ENCODE results near the gene BCL11A.

DNA sequence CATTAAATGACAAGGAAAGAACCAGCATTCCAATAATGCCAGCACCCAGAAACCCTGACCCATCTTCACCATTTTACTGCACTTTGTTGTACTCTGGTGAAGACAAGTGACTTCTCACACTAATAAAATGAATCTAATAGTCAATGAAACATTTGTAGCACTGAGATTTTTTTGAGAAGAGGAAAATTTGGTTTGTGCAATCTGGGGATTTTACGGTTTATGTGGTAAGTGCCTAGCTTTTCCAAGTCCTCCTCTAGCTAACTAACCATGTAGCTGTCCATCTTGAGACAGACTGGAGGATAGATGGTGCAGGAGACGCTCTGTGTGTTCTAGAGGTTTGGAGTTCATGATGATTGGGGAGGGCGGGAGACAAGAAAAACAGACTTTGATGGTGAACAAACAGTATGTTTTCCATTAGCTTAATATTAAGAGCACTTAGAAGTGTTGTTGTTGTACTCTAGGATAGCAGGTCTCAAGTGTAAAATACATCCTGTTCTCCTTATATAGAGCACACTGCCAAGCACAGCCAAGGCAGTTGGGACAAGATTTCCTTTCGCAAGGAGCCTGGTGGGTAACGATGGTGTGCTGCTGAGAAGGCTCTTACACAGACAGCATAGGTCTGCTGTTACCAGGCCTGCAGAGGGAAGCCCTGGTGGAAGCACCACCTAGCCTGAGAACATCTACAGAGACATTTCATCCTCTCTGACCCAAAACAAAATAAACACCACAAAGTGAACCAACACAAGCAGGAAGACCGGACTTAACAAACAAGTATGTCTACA is 83.7 kb downstream of the BCL11A start:
- TF ChIP-seq, protein P1, sequence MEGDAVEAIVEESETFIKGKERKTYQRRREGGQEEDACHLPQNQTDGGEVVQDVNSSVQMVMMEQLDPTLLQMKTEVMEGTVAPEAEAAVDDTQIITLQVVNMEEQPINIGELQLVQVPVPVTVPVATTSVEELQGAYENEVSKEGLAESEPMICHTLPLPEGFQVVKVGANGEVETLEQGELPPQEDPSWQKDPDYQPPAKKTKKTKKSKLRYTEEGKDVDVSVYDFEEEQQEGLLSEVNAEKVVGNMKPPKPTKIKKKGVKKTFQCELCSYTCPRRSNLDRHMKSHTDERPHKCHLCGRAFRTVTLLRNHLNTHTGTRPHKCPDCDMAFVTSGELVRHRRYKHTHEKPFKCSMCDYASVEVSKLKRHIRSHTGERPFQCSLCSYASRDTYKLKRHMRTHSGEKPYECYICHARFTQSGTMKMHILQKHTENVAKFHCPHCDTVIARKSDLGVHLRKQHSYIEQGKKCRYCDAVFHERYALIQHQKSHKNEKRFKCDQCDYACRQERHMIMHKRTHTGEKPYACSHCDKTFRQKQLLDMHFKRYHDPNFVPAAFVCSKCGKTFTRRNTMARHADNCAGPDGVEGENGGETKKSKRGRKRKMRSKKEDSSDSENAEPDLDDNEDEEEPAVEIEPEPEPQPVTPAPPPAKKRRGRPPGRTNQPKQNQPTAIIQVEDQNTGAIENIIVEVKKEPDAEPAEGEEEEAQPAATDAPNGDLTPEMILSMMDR (IDR thresholded peaks at IDR 0.05; ENCODE audit: insufficient read depth, low read depth, low read length) = no peak
- TF ChIP-seq EZH2 (IDR thresholded peaks at IDR 0.05; ENCODE audit: insufficient read depth, low read length) = no peak
